Uterus (tissue), 4 donors: ENCODE measurements around the gene POLR2E. TPM values are rescaled to one million over a fixed set of nuclear protein-coding genes. Genes with fewer than 3 reads are reported as not detected.

Experiments
- DNase-seq, 2 donors: peaks; one replicate each; pipeline ENCODE4 v3.0.0-alpha.2; 2019 to 2020
- H3K27ac ChIP-seq, 2 donors: fragments of 200-600 bp; sonication (generic); 1 replicate in 1 of 2; 2 replicates in 1 of 2; pipeline ENCODE4 v1.5.1; 2016 to 2018
- H3K27me3 ChIP-seq, 2 donors: fragments of 200-600 bp; sonication (generic); one replicate each; pipeline ENCODE4 v1.5.1; 2018 to 2019; ENCODE audit warnings: control low read depth in 1 of 2
- H3K36me3 ChIP-seq, 2 donors: fragments of 200-600 bp; sonication (generic); one replicate each; pipeline ENCODE4 v1.5.1; 2019; ENCODE audit warnings: control low read depth in 1 of 2
- H3K4me1 ChIP-seq, 2 donors: fragments of 200-600 bp; sonication (generic); one replicate each; pipeline ENCODE4 v1.5.1; 2018 to 2019; ENCODE audit warnings: control low read depth in 1 of 2
- H3K4me3 ChIP-seq, 2 donors: fragments of 200-600 bp; sonication (generic); 1 replicate in 1 of 2; 2 replicates in 1 of 2; pipeline ENCODE4 v1.5.1; 2018 to 2019; ENCODE audit warnings: mild to moderate bottlenecking in 1 of 2
- H3K9me3 ChIP-seq, 2 donors: fragments of 200-600 bp; sonication (generic); one replicate each; pipeline ENCODE4 v1.5.1; 2019; ENCODE audit warnings: control low read depth in 1 of 2
- POLR2A ChIP-seq, 2 donors: fragments of 450-650 bp; IDR thresholded peaks; one replicate each; pipeline ENCODE4 v1.6.1; 2016; ENCODE audit warnings: antibody characterized with exemption in 2 of 2, mild to moderate bottlenecking in 1 of 2, moderate library complexity in 1 of 2
- intact Hi-C: fragments of 100-400 bp; cut with DNase I; formaldehyde crosslinking; loops from one replicate; pipeline ENCODE4 v1.15.1; 2023; ENCODE audit warnings: low total_unique reads
- total RNA-seq, 4 donors: library from RNA; depleted of rRNA in 3 of 4; stranded (reverse); fragments of >200 nt in 3 of 4; gene quantifications; one replicate each; pipeline versions ENCODE4 v1.1.0 to v1.2.4, GENCODE V29; 2014 to 2023
- TF ChIP-seq, protein P1 (sequence below), 4 experiments: fragments of 200-600 bp in 2 of 4; fragments of 450-650 bp in 2 of 4; sonication (generic) in 2 of 4; IDR thresholded peaks; one replicate each; pipeline ENCODE4 v1.5.1; 2016 to 2019; ENCODE audit warnings: antibody characterized with exemption in 4 of 4, mild to moderate bottlenecking in 2 of 4, moderate library complexity in 1 of 4
- donor health status: DM: yes; HTN: yes; CAD: no.

Gene POLR2E
- total RNA-seq, 4 donors from 2014 or later, result 13.6 to 112 (median 59.8) TPM

DNA sequence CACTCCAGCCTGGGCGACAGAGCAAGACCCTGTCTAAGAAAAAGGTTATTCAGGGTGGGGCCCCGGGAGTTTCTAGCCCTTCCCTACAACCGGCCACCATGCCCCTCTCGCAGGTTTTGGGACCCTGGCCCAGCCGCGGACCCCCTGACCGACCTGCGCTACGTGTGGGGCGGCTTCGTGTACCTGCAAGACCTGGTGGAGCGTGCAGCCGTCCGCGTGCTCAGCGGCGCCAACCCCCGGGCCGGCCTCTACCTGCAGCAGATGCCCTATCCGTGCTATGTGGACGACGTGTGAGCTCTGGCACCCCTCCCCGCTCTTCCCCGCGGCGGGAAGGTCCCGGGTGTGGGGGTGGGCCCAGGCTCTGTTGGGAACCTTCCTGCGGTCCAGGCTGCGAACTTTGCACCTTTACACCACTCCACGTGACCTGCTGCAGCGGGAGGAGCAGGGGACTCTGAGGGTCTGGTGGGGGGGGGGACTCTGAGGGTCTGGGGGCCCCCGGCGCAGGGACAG is 49.0 kb downstream of the POLR2E start:
- no peak for TF ChIP-seq POLR2A (IDR thresholded peaks at IDR 0.05)
- TF ChIP-seq, protein P1, sequence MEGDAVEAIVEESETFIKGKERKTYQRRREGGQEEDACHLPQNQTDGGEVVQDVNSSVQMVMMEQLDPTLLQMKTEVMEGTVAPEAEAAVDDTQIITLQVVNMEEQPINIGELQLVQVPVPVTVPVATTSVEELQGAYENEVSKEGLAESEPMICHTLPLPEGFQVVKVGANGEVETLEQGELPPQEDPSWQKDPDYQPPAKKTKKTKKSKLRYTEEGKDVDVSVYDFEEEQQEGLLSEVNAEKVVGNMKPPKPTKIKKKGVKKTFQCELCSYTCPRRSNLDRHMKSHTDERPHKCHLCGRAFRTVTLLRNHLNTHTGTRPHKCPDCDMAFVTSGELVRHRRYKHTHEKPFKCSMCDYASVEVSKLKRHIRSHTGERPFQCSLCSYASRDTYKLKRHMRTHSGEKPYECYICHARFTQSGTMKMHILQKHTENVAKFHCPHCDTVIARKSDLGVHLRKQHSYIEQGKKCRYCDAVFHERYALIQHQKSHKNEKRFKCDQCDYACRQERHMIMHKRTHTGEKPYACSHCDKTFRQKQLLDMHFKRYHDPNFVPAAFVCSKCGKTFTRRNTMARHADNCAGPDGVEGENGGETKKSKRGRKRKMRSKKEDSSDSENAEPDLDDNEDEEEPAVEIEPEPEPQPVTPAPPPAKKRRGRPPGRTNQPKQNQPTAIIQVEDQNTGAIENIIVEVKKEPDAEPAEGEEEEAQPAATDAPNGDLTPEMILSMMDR (IDR thresholded peaks at IDR 0.05), result no peak
- intact Hi-C loops, result no loop called here
- Histone ChIP-seq H3K4me3 (no peak overlapping the region), H3K36me3 (no peaks in the 10 kb centered on the region), H3K27me3 (peaks cover 12 to 15% of the 10 kb centered on the region in 2 donors), H3K27ac (no peak overlapping the region), H3K9me3 (no peaks in the 10 kb centered on the region), H3K4me1 (peaks cover 0 to 1% of the 10 kb centered on the region in 2 donors)
- DNase-seq, result no peak

- no peaks in the 10 kb centered on the region for H3K9me3 ChIP-seq
- intact Hi-C loops, result no loop called here
- no peak for DNase-seq
Measured at GRCh38 chr19:1045247-1045603, 50.0 kb downstream of the POLR2E start.

GRCh38 chr19:1042689-1043511 is 52.3 kb downstream of the POLR2E start:
- H3K27me3 ChIP-seq, result peaks cover 12 to 15% of the 10 kb centered on the region in 2 donors
- no peaks in the 10 kb centered on the region for H3K36me3 ChIP-seq
- TF ChIP-seq, protein P1 (IDR thresholded peaks at IDR 0.05), result no peak
- no peak for TF ChIP-seq POLR2A (IDR thresholded peaks at IDR 0.05)
- no peak for DNase-seq
- intact Hi-C loops, result no loop called here
- peaks cover 0 to 19% of the 10 kb centered on the region in 2 donors for H3K4me1 ChIP-seq
- no peak overlapping the region for H3K4me3 ChIP-seq
- no peaks in the 10 kb centered on the region for H3K9me3 ChIP-seq
- H3K27ac ChIP-seq, result no peak overlapping the region

More at GRCh38 chr19:1045247-1045603, 50.0 kb downstream of the POLR2E start:
- Histone ChIP-seq H3K36me3 (no peaks in the 10 kb centered on the region), H3K4me1 (peaks cover 0 to 11% of the 10 kb centered on the region in 2 donors), H3K27ac (no peak overlapping the region), H3K27me3 (peaks cover 12 to 15% of the 10 kb centered on the region in 2 donors), H3K4me3 (no peak overlapping the region)
- no peak for TF ChIP-seq POLR2A (IDR thresholded peaks at IDR 0.05)
- TF ChIP-seq, protein P1 (IDR thresholded peaks at IDR 0.05), result no peak

DNA sequence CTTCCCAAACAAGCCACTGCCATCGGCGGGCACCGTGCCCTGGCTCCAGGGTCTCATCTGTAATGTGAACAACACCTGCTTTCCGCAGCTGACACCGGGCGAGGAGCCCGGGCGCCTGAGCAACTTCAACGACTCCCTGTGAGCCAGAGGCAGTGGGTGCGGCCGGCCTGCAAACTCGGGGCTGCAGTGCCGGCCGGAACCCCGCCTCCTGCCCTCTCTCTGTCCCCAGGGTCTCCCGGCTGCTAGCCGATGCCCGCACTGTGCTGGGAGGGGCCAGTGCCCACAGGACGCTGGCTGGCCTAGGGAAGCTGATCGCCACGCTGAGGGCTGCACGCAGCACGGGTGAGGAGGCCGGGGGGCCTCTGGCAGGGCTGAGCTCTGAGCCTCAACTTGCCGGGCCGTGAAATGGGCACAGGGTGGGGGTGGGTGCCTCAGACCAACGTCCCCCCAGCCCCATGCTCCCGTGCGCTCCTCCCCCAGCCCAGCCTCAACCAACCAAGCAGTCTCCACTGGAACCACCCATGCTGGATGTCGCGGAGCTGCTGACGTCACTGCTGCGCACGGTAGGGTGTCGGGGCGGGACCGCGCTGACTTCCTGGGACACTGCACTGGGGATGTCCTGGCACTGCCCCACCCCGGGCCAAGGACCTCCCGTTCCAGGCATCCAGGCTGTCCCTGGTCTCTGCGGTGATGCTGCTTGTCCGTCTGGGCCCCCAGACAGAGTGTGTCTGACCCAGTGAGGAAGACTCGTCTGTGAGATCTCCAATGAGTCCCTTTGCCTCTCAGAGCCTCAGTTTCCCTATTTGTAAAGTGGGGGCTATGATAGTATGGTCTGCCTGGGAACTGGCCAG is 53.1 kb downstream of the POLR2E start:
- no peak for TF ChIP-seq POLR2A (IDR thresholded peaks at IDR 0.05)
- TF ChIP-seq, protein P1 (IDR thresholded peaks at IDR 0.05), result no peak
- peaks cover 12 to 15% of the 10 kb centered on the region in 2 donors for H3K27me3 ChIP-seq
- H3K27ac ChIP-seq, result no peak overlapping the region
- H3K4me3 ChIP-seq, result no peak overlapping the region
- peaks cover 0 to 19% of the 10 kb centered on the region in 2 donors for H3K4me1 ChIP-seq
- H3K9me3 ChIP-seq, result no peaks in the 10 kb centered on the region
- no peak for DNase-seq
- no peaks in the 10 kb centered on the region for H3K36me3 ChIP-seq
- intact Hi-C loops, result no loop called here
